ENCODE measurements around the gene EREG. TPM values are rescaled to one million over a fixed set of nuclear protein-coding genes. Genes with fewer than 3 reads are reported as not detected.

Gene EREG
- total RNA-seq (2022), result 35.5 and 37.0 TPM in 2 replicates
- percentile 98 among the genes with signal in this experiment for Bru-seq, nascent RNA
- BruChase-seq, experiment 1, labeled RNA remaining after a 2-hour chase, result percentile 94 among the genes with signal in this experiment
- BruChase-seq, experiment 2, labeled RNA remaining after a 6-hour chase, result percentile 89 among the genes with signal in this experiment
- long read RNA-seq, full-length matches to known transcripts, result 17 of 22 reads
- long read RNA-seq, partial matches to known transcripts, result 0 of 22 reads
- long read RNA-seq, other reads (novel, unspliced or antisense), result 5 of 22 reads

- peak within 1 kb of the TSS; percentile 64 for H3K4me3 ChIP-seq (ENCODE audit: low read depth, low read length)
- no TSS peak for BruUV-seq (replicated peaks)
- peak; percentile 73 to 81 for DNase-seq
- H3K36me3 ChIP-seq (ENCODE audit: control insufficient read depth, insufficient read depth, low read length), result no peaks in the 10 kb centered on the region
- Mint-ChIP-seq H3K27me3 (ENCODE audit: insufficient read depth, unreplicated experiment) (no peaks in the 10 kb centered on the region), H3K9me3 (ENCODE audit: unreplicated experiment) (no peaks in the 10 kb centered on the region), H3K4me3 (ENCODE audit: unreplicated experiment) (peak within 1 kb of the TSS; percentile 75), H3K36me3 (ENCODE audit: insufficient read depth, unreplicated experiment) (peaks cover 39% of the 10 kb centered on the region), H3K27ac (ENCODE audit: unreplicated experiment) (peak within 1 kb of the TSS; percentile 91), H3K4me1 (ENCODE audit: low read depth, unreplicated experiment) (peaks cover 14% of the 10 kb centered on the region)
- no peak for TF ChIP-seq CTCF (IDR thresholded peaks at IDR 0.05; ENCODE audit: insufficient read depth in 1 of 2, low read depth in 1 of 2, low read length in 1 of 2, severe bottlenecking in 1 of 2, unreplicated experiment in 1 of 2)
- CTCF ChIA-PET, result interaction anchor here (0.6 to 1.4 kb wide), 2 partner anchors 299 to 306 kb away, joined by 3 to 4 read pairs; no protein-coding TSS in a partner anchor
- POLR2A ChIA-PET, result interaction anchor here (0.6 to 1.0 kb wide), 4 partner anchors 80 to 303 kb away, joined by 3 read pairs; partner anchors contain the start of gene AREG
- no peaks in the 10 kb centered on the region for H3K9me3 ChIP-seq
- H3K4me1 ChIP-seq, result 0 out of 2 replicates have a peak, but pooled peaks cover 7% of the 10 kb centered on the region
- intact Hi-C loops (cut with micrococcal nuclease; ENCODE audit: unreplicated experiment), result loop anchor here (1.0 kb wide), 1 partner anchor 45 kb away; no protein-coding TSS in a partner anchor
- no peaks in the 10 kb centered on the region for H3K27me3 ChIP-seq (replicated peaks; ENCODE audit: control insufficient read depth, insufficient read depth, low read length)
Observed at GRCh38 chr4:74364652-74365491, at the start of gene EREG. TSS of gene EREG (plus strand) at chr4:74365145. CDS start at chr4:74365309, 164 bp downstream.

- POLR2A ChIA-PET, result no interaction called here
- Mint-ChIP-seq H3K36me3 (ENCODE audit: insufficient read depth, unreplicated experiment) (no peaks in the 10 kb centered on the region), H3K9me3 (ENCODE audit: unreplicated experiment) (no peaks in the 10 kb centered on the region), H3K27ac (ENCODE audit: unreplicated experiment) (no peak overlapping the region), H3K27me3 (ENCODE audit: insufficient read depth, unreplicated experiment) (no peaks in the 10 kb centered on the region), H3K4me3 (ENCODE audit: unreplicated experiment) (no peak overlapping the region), H3K4me1 (ENCODE audit: low read depth, unreplicated experiment) (peaks cover under 1% of the 10 kb centered on the region)
- no peaks in the 10 kb centered on the region for H3K9me3 ChIP-seq
- no peaks in the 10 kb centered on the region for H3K27me3 ChIP-seq (replicated peaks; ENCODE audit: control insufficient read depth, insufficient read depth, low read length)
- intact Hi-C loops (cut with micrococcal nuclease; ENCODE audit: unreplicated experiment), result no loop called here
- no peak overlapping the region for H3K4me3 ChIP-seq (ENCODE audit: low read depth, low read length)
- CTCF ChIA-PET, result no interaction called here
- no peak for TF ChIP-seq CTCF (IDR thresholded peaks at IDR 0.05; ENCODE audit: insufficient read depth in 1 of 2, low read depth in 1 of 2, low read length in 1 of 2, severe bottlenecking in 1 of 2, unreplicated experiment in 1 of 2)
- no peaks in the 10 kb centered on the region for H3K36me3 ChIP-seq (ENCODE audit: control insufficient read depth, insufficient read depth, low read length)
- no TSS peak for BruUV-seq (replicated peaks)
- no peak for DNase-seq
- 0 out of 2 replicates have a peak, but pooled peaks cover 5% of the 10 kb centered on the region for H3K4me1 ChIP-seq
Observed at GRCh38 chr4:74315376-74315775, 49.6 kb upstream of the EREG start.

GRCh38 chr4:74316397-74316796 lies 48.5 kb upstream of the EREG start:
- Mint-ChIP-seq H3K4me1 (ENCODE audit: low read depth, unreplicated experiment) (peaks cover 10% of the 10 kb centered on the region), H3K36me3 (ENCODE audit: insufficient read depth, unreplicated experiment) (no peaks in the 10 kb centered on the region), H3K9me3 (ENCODE audit: unreplicated experiment) (no peaks in the 10 kb centered on the region), H3K4me3 (ENCODE audit: unreplicated experiment) (no peak overlapping the region), H3K27me3 (ENCODE audit: insufficient read depth, unreplicated experiment) (no peaks in the 10 kb centered on the region), H3K27ac (ENCODE audit: unreplicated experiment) (no peak overlapping the region)
- POLR2A ChIA-PET, result no interaction called here
- Histone ChIP-seq H3K9me3 (no peaks in the 10 kb centered on the region), H3K27me3 (replicated peaks; ENCODE audit: control insufficient read depth, insufficient read depth, low read length) (no peaks in the 10 kb centered on the region), H3K4me3 (ENCODE audit: low read depth, low read length) (no peak overlapping the region), H3K36me3 (ENCODE audit: control insufficient read depth, insufficient read depth, low read length) (no peaks in the 10 kb centered on the region), H3K4me1 (peaks cover 8% of the 10 kb centered on the region; the same call in 1 of the 2 replicates)
- TF ChIP-seq CTCF (IDR thresholded peaks at IDR 0.05; ENCODE audit: insufficient read depth in 1 of 2, low read depth in 1 of 2, low read length in 1 of 2, severe bottlenecking in 1 of 2, unreplicated experiment in 1 of 2), result no peak
- no peak for DNase-seq
- no TSS peak for BruUV-seq (replicated peaks)
- intact Hi-C loops (cut with micrococcal nuclease; ENCODE audit: unreplicated experiment), result no loop called here
- CTCF ChIA-PET, result interaction anchor here (1.4 kb wide), 1 partner anchor 359 kb away, joined by 5 read pairs; no protein-coding TSS in a partner anchor
